ENCODE measurements around the gene WNK2. TPM values are rescaled to one million over a fixed set of nuclear protein-coding genes. Genes with fewer than 3 reads are reported as not detected.
"Not testable (repeated sequence)": the region's sequence is repeated elsewhere in the genome, so short reads cannot be mapped to it uniquely, and the experiment has no call there.

The WNK2 gene
- total RNA-seq, 1 donor from 2014 or later: 0.06 TPM

- not testable (repeated sequence) for DNase-seq (ENCODE audit: extremely low read depth, low read depth, low spot score)
Measured at GRCh38 chr9:93251309-93251708, 67.4 kb downstream of the WNK2 start.

- no peak for DNase-seq (ENCODE audit: extremely low read depth, low read depth, low spot score)
Measured at GRCh38 chr9:93252116-93252780, 68.3 kb downstream of the WNK2 start.

GRCh38 chr9:93252781-93253530 is 69.0 kb downstream of the WNK2 start:
- no peak for DNase-seq (ENCODE audit: extremely low read depth, low read depth, low spot score)

- no peak for DNase-seq (ENCODE audit: extremely low read depth, low read depth, low spot score)
Measured at GRCh38 chr9:93253633-93254032, 69.7 kb downstream of the WNK2 start.

GRCh38 chr9:93254061-93254481 is 70.1 kb downstream of the WNK2 start:
- DNase-seq (ENCODE audit: extremely low read depth, low read depth, low spot score): no peak

GRCh38 chr9:93254806-93255493 is 71.0 kb downstream of the WNK2 start:
- no peak for DNase-seq (ENCODE audit: extremely low read depth, low read depth, low spot score)

GRCh38 chr9:93255494-93255867 is 71.5 kb downstream of the WNK2 start:
- DNase-seq (ENCODE audit: extremely low read depth, low read depth, low spot score): no peak

- DNase-seq (ENCODE audit: extremely low read depth, low read depth, low spot score): no peak
Measured at GRCh38 chr9:93255994-93256877, 72.3 kb downstream of the WNK2 start.

GRCh38 chr9:93256878-93257807 is 73.2 kb downstream of the WNK2 start:
- DNase-seq (ENCODE audit: extremely low read depth, low read depth, low spot score): no peak

GRCh38 chr9:93257808-93258331 is 73.9 kb downstream of the WNK2 start:
- DNase-seq (ENCODE audit: extremely low read depth, low read depth, low spot score): no peak

GRCh38 chr9:93258419-93258817 is 74.5 kb downstream of the WNK2 start:
- no peak for DNase-seq (ENCODE audit: extremely low read depth, low read depth, low spot score)

GRCh38 chr9:93258818-93259489 is 75.0 kb downstream of the WNK2 start:
- DNase-seq (ENCODE audit: extremely low read depth, low read depth, low spot score): no peak

- DNase-seq (ENCODE audit: extremely low read depth, low read depth, low spot score): no peak
Measured at GRCh38 chr9:93259490-93260262, 75.7 kb downstream of the WNK2 start.

- no peak for DNase-seq (ENCODE audit: extremely low read depth, low read depth, low spot score)
Measured at GRCh38 chr9:93260263-93261066, 76.5 kb downstream of the WNK2 start.

GRCh38 chr9:93261281-93261680 is 77.3 kb downstream of the WNK2 start:
- DNase-seq (ENCODE audit: extremely low read depth, low read depth, low spot score): no peak

- DNase-seq (ENCODE audit: extremely low read depth, low read depth, low spot score): no peak
Measured at GRCh38 chr9:93261735-93262523, 78.0 kb downstream of the WNK2 start.

Measured in glomerular endothelial cell (primary cell).